ENCODE data around the gene AP2M1.

DNA sequence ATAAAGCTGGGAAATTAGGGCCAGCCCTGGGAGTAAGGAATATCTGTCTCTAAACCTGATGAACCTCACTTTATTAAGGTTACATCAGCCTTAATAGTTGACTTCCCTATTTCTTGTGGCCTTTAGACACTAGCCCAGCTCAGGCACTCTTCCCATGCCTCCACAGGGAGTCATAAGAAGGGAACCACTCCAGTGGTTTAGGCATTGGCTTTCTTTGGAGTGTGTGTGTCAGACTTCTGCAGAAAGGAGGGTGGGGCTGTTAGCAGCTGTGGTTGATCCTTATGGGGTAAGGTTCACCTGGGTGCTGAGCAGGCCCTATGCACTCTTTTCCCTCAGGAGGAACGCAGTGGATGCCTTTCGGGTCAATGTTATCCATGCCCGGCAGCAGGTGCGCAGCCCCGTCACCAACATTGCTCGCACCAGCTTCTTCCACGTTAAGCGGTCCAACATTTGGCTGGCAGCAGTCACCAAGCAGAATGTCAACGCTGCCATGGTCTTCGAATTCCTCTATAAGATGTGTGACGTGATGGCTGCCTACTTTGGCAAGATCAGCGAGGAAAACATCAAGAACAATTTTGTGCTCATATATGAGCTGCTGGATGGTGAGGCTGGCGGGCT lies 4.0 kb downstream of the AP2M1 start:
- TF ChIP-seq CTCF (IDR thresholded peaks at IDR 0.05 in 4 of 5, conservative IDR thresholded peaks at IDR 0.05 in 1 of 5), result no peak
- no peak for TF ChIP-seq POLR2A (IDR thresholded peaks at IDR 0.05)

All from gastrocnemius medialis (tissue), 4 donors.